MM.1S (cell line): Measurements from ENCODE around the gene SLC4A4.

ENCODE experiments used
- CTCF ChIP-seq: fragments of 300-600 bp; sonication (generic); IDR thresholded peaks from 2 replicates; pipeline ENCODE4 v1.5.1; 2016; ENCODE audit warnings: antibody characterized with exemption, low read length, mixed read lengths
- EZH2 ChIP-seq: fragments of 300-600 bp; sonication (generic); optimal IDR thresholded peaks from 2 replicates; pipeline ENCODE3; 2017; ENCODE audit warnings: low read depth, mild to moderate bottlenecking, antibody characterized with exemption, low read length, mixed read lengths

GRCh38 chr4:71417150-71417549 lies 78.3 kb downstream of the SLC4A4 start:
- no peak for TF ChIP-seq CTCF
- no peak for TF ChIP-seq EZH2
